HepG2 (cell line): ENCODE data around the gene ZC3H13. TPM values are rescaled to one million over a fixed set of nuclear protein-coding genes. Genes with fewer than 3 reads are reported as not detected.

Source experiments
- ATAC-seq: fragments of 200-7000 bp; cut with Tn5 transposase; 3 replicates; pipeline ENCODE4 v1.9.1; 2020; ENCODE audit warnings: mild to moderate bottlenecking, moderate library complexity
- BruUV-seq: library from RNA; stranded (reverse); fragments of 400-500 nt; replicated peaks from 2 replicates; lab custom pipeline; 2021; lab: Mats Ljungman, UMichigan
- CTCF ChIA-PET: fragments of 300-600 bp; formaldehyde crosslinking; extraction: SDS; loops from one replicate; lab custom pipeline; 2021; ENCODE audit warnings: low total read pairs, inconsistent platforms, low intra/inter-chr PET ratio; lab: Yijun Ruan, JAX
- POLR2A ChIA-PET: fragments of 350-600 bp; sonication (Branson Sonifier 250); formaldehyde crosslinking; loops from one replicate; lab custom pipeline; 2020; ENCODE audit warnings: antibody characterized with exemption, inconsistent platforms; lab: Yijun Ruan, JAX
- DNase-seq: peaks from one replicate; pipeline ENCODE4 v3.0.0-alpha.2; 2015; ENCODE audit warnings: low spot score
- FAIRE-seq: peaks from 3 replicates; lab custom pipeline; 2011; peaks lifted over from hg19 to GRCh38; lab: Jason Lieb, UNC
- H2AFZ ChIP-seq: one replicate; pipeline ENCODE4 v1.6.1; 2011; ENCODE audit warnings: low read length, inconsistent platforms
- H3K27ac ChIP-seq: fragments of 300-600 bp; 3 replicates; pipeline ENCODE4 v1.8.0; 2011; ENCODE audit warnings: mixed run types, mild to moderate bottlenecking, mixed read lengths, low read length, inconsistent platforms; ENCODE audit not compliant: insufficient read depth; ENCODE audit errors: extremely low read length
- H3K27me3 ChIP-seq, 2 experiments: fragments of 200-600 bp in 1 of 2; 2 replicates in 1 of 2; 3 replicates in 1 of 2; pipeline versions ENCODE4 v1.6.0 to v1.8.0; 2011; ENCODE audit warnings: low read length in 2 of 2, mild to moderate bottlenecking in 2 of 2, moderate library complexity in 2 of 2, inconsistent platforms in 1 of 2; ENCODE audit not compliant: insufficient read depth in 2 of 2, control insufficient read depth in 1 of 2
- H3K36me3 ChIP-seq, 2 experiments: fragments of 200-600 bp in 1 of 2; replicated peaks in 1 of 2; 2 replicates in 1 of 2; 3 replicates in 1 of 2; pipeline versions ENCODE4 v1.5.1 to v1.8.0; 2011; ENCODE audit warnings: low read length in 2 of 2, inconsistent platforms in 1 of 2; ENCODE audit not compliant: insufficient read depth in 2 of 2, control insufficient read depth in 1 of 2
- H3K4me1 ChIP-seq: 2 replicates; pipeline ENCODE4 v1.5.1; 2012; ENCODE audit warnings: low read length, inconsistent platforms; ENCODE audit not compliant: insufficient read depth
- H3K4me2 ChIP-seq: 2 replicates; pipeline ENCODE4 v1.6.0; 2011; ENCODE audit warnings: low read depth, low read length, inconsistent platforms
- H3K4me3 ChIP-seq, 3 experiments: fragments of 200-600 bp in 1 of 3; sonication (generic), shearing (Covaris generic) in 1 of 3; replicated peaks in 1 of 3; 2 replicates each; pipeline ENCODE4 v1.5.1; 2011 to 2016; ENCODE audit warnings: low read length in 3 of 3, inconsistent platforms in 2 of 3, low read depth in 2 of 3, mild to moderate bottlenecking in 2 of 3, control low read depth in 1 of 3, mixed read lengths in 1 of 3; ENCODE audit not compliant: insufficient read depth in 1 of 3
- H3K79me2 ChIP-seq: one replicate; pipeline ENCODE4 v1.6.1; 2011; ENCODE audit warnings: low read length, inconsistent platforms; ENCODE audit not compliant: insufficient read depth
- H3K9ac ChIP-seq: 2 replicates; pipeline ENCODE4 v1.6.0; 2011; ENCODE audit warnings: mild to moderate bottlenecking, low read depth, low read length, inconsistent platforms; ENCODE audit not compliant: insufficient read depth
- H3K9me3 ChIP-seq: 2 replicates; pipeline ENCODE4 v1.5.1; 2012; ENCODE audit warnings: mild to moderate bottlenecking, low read length
- H4K20me1 ChIP-seq: 2 replicates; pipeline ENCODE4 v1.6.0; 2011; ENCODE audit warnings: inconsistent platforms, mild to moderate bottlenecking, low read length, moderate library complexity; ENCODE audit not compliant: insufficient read depth
- AGO2 ChIP-seq: fragments of 200-400 bp; formaldehyde crosslinking; optimal IDR thresholded peaks from 2 replicates; pipeline ENCODE3; 2017; ENCODE audit warnings: mild to moderate bottlenecking, low read depth, low read length, moderate library complexity
- CBX5 ChIP-seq: sonication (generic); formaldehyde crosslinking; IDR thresholded peaks from 2 replicates; pipeline ENCODE4 v1.4.0; 2020; ENCODE audit warnings: missing genetic modification reagents, borderline replicate concordance
- EHMT2 ChIP-seq: fragments of 200-600 bp; sonication (generic); IDR thresholded peaks from 2 replicates; pipeline ENCODE4 v1.7.0; 2017; ENCODE audit warnings: antibody characterized with exemption, low read depth, low read length, borderline replicate concordance
- ELF1 ChIP-seq: sonication (generic); formaldehyde crosslinking; IDR thresholded peaks from 2 replicates; pipeline ENCODE4 v1.4.0; 2020; ENCODE audit warnings: missing genetic modification reagents
- FOSL2 ChIP-seq: sonication (generic); formaldehyde crosslinking; IDR thresholded peaks from 2 replicates; pipeline ENCODE4 v1.4.0; 2020; ENCODE audit warnings: missing genetic modification reagents
- GPN1 ChIP-seq: sonication (generic); formaldehyde crosslinking; IDR thresholded peaks from 2 replicates; pipeline ENCODE4 v1.5.1; 2020; ENCODE audit warnings: missing genetic modification reagents, borderline replicate concordance
- TFAP4 ChIP-seq: sonication (generic); IDR thresholded peaks from 2 replicates; pipeline ENCODE4 v1.6.1; 2016; ENCODE audit warnings: low read depth, borderline replicate concordance
- ZFP37 ChIP-seq: sonication (generic); formaldehyde crosslinking; IDR thresholded peaks from 2 replicates; pipeline ENCODE4 v1.4.0; 2020; ENCODE audit warnings: missing genetic modification reagents, borderline replicate concordance
- ZNF18 ChIP-seq: sonication (generic); formaldehyde crosslinking; IDR thresholded peaks from 2 replicates; pipeline ENCODE4 v1.8.0; 2022; ENCODE audit warnings: mild to moderate bottlenecking, missing genetic modification reagents; ENCODE audit not compliant: insufficient replicate concordance
- WGBS: methylation state at CpG from one replicate; pipeline ENCODE4 v1.1.6; 2017; ENCODE audit warnings: low lambda C conversion rate; 5-methylcytosine and 5-hydroxymethylcytosine counted together
- in situ Hi-C: cut with HindIII; loops from 2 replicates; pipeline ENCODE4 v1.10.0; 2017; ENCODE audit warnings: low pct_unique_long_range_greater_than_20kb; ENCODE audit not compliant: extremely low pct_ligation_motif_present
- intact Hi-C: fragments of 100-400 bp; cut with micrococcal nuclease; formaldehyde crosslinking; loops from one replicate; pipeline ENCODE4 v1.10.0; 2022; ENCODE audit not compliant: unreplicated experiment
- polyA plus RNA-seq, 8 experiments: library from polyadenylated mRNA; depleted of rRNA in 3 of 8; stranded (reverse) in 7 of 8; unstranded in 1 of 8; fragments of >200 nt; fragmentation: Illumina TruSeq in 4 of 8; extraction: Trizol in 4 of 8; gene quantifications; 2 replicates each; pipeline versions ENCODE4 v1.2.1 to v1.2.3, GENCODE V29; 2011 to 2016; ENCODE audit warnings: low read depth in 4 of 8, missing spikeins in 1 of 8, mixed read lengths in 1 of 8; ENCODE audit not compliant: insufficient read depth in 1 of 8
- total RNA-seq, 5 experiments: library from RNA; depleted of rRNA; stranded (reverse); fragments of >200 nt; fragmentation: Illumina TruSeq; extraction: Trizol; gene quantifications; 2 replicates each; pipeline ENCODE4 v1.2.3, GENCODE V29; 2016; ENCODE audit warnings: low read depth in 1 of 5
- TF ChIP-seq, protein P1 (sequence below): sonication (generic); formaldehyde crosslinking; IDR thresholded peaks from 2 replicates; pipeline ENCODE4 v1.5.0; 2020; ENCODE audit warnings: missing genetic modification reagents, mild to moderate bottlenecking, borderline replicate concordance

The ZC3H13 gene
- total and polyA plus RNA-seq, 2 of the 13 experiments (the other 11 are each of a cell fraction or from before 2014, with no cell fraction given), result 2.7 to 23.5 TPM

DNA sequence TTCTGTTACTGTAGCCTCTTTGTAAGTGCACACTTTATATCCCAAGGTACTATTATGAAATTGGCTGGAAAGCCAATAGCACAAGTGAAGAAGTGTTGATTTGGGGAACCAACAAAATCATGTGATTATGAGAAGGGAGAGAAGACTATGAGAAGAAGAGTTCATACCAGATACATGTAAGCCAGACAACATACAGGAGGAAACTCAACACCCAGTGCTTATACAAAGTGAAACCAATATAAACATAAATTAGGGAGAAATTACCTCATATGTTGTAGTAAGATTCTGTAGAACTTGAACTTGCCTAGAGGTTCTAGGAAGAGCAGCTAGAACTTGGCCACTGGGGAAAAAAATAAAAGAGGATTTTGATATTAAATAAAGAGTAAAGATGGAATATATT is 34.9 kb upstream of the ZC3H13 start (continued):
- TF ChIP-seq ZFP37 (CRISPR knock-in tag) (no peak), ZNF18 (CRISPR knock-in tag) (no peak), EHMT2 (no peak), TFAP4 (no peak), CBX5 (CRISPR knock-in tag) (no peak), ELF1 (CRISPR knock-in tag) (no peak)
- TF ChIP-seq, protein P1, sequence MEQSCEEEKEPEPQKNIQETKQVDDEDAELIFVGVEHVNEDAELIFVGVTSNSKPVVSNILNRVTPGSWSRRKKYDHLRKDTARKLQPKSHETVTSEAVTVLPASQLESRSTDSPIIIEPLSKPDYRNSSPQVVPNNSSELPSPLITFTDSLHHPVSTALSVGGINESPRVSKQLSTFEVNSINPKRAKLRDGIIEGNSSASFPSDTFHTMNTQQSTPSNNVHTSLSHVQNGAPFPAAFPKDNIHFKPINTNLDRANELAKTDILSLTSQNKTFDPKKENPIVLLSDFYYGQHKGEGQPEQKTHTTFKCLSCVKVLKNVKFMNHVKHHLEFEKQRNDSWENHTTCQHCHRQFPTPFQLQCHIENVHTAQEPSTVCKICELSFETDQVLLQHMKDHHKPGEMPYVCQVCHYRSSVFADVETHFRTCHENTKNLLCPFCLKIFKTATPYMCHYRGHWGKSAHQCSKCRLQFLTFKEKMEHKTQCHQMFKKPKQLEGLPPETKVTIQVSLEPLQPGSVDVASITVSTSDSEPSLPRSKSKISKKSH (CRISPR knock-in tag), result no peak
- TF ChIP-seq, all 625 proteins: peak for 0

GRCh38 chr13:46086985-46087384 is 34.4 kb upstream of the ZC3H13 start:
- Histone ChIP-seq H3K27me3 (no peaks in the 10 kb centered on the region), H3K36me3 (peaks cover 13 to 55% of the 10 kb centered on the region in 2 experiments), H3K4me3 (no peak overlapping the region), H2AFZ (no peak overlapping the region), H3K9me3 (no peaks in the 10 kb centered on the region), H3K9ac (no peak overlapping the region), H3K27ac (no peak overlapping the region), H3K4me2 (no peak overlapping the region), H3K4me1 (no peaks in the 10 kb centered on the region), H3K79me2 (peaks cover 18% of the 10 kb centered on the region), H4K20me1 (no peaks in the 10 kb centered on the region)
- intact Hi-C loops (no loop called here), in situ Hi-C loops (no loop called here)
- WGBS, result 90% methylated on average over 7 of the region's 12 CpGs
- FAIRE-seq (no peak), DNase-seq (no peak), ATAC-seq (no peak)
- CTCF ChIA-PET, result no interaction called here
- POLR2A ChIA-PET, result no interaction called here
- TF ChIP-seq AGO2, result peak; percentile 76
- no peak for TF ChIP-seq FOSL2 (CRISPR knock-in tag)
- no peak for TF ChIP-seq GPN1 (CRISPR knock-in tag)
- no TSS peak for BruUV-seq
